Measurements from ENCODE around the gene ATP8B3.

The ATP8B3 gene

GRCh38 chr19:1783874-1784273 lies 28.2 kb downstream of the ATP8B3 start:
- Histone ChIP-seq H3K27ac (ENCODE audit: extremely low read depth, low read depth, low read length) (no peak overlapping the region), H3K4me1 (ENCODE audit: control insufficient read depth, insufficient read depth, low read length) (no peaks in the 10 kb centered on the region), H3K4me3 (ENCODE audit: low read depth, low read length) (no peak overlapping the region), H3K36me3 (ENCODE audit: control insufficient read depth in 2 of 2, insufficient read depth in 1 of 2, low read length in 2 of 2) (no peaks in the 10 kb centered on the region), H3K9me3 (ENCODE audit: control insufficient read depth, insufficient read depth, low read depth, low read length) (no peaks in the 10 kb centered on the region)
- ChIA-PET POLR2A (no interaction called here), CTCF (interaction anchor here (0.7 to 4.4 kb wide), 6 partner anchors 11 to 42 kb away, joined by 3 to 33 read pairs (median 6); no protein-coding TSS in a partner anchor)
- TF ChIP-seq ZNF394 (tag by site-specific recombination; IDR thresholded peaks at IDR 0.05; ENCODE audit: borderline replicate concordance) = no peak
- no peak for TF ChIP-seq ZNF223 (tag by site-specific recombination; IDR thresholded peaks at IDR 0.05)
- TF ChIP-seq ZNF623 (tag by site-specific recombination; IDR thresholded peaks at IDR 0.05) = no peak
- TF ChIP-seq ZNF544 (tag by site-specific recombination; IDR thresholded peaks at IDR 0.05) = no peak
- TF ChIP-seq, protein P1, sequence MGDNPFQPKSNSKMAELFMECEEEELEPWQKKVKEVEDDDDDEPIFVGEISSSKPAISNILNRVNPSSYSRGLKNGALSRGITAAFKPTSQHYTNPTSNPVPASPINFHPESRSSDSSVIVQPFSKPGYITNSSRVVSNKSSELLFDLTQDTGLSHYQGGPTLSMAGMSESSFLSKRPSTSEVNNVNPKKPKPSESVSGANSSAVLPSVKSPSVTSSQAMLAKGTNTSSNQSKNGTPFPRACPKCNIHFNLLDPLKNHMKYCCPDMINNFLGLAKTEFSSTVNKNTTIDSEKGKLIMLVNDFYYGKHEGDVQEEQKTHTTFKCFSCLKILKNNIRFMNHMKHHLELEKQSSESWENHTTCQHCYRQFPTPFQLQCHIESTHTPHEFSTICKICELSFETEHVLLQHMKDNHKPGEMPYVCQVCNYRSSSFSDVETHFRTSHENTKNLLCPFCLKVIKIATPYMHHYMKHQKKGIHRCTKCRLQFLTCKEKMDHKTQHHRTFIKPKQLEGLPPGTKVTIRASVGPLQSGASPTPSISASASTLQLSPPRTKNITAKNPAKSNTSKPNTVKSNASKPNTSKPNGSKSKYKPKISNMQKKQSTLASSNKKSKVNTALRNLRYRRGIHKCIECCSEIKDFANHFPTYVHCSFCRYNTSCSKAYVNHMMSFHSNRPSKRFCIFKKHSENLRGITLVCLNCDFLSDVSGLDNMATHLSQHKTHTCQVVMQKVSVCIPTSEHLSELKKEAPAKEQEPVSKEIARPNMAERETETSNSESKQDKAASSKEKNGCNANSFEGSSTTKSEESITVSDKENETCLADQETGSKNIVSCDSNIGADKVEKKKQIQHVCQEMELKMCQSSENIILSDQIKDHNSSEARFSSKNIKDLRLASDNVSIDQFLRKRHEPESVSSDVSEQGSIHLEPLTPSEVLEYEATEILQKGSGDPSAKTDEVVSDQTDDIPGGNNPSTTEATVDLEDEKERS (tag by site-specific recombination; IDR thresholded peaks at IDR 0.05) = no peak
- TF ChIP-seq ZNF175 (tag by site-specific recombination; IDR thresholded peaks at IDR 0.05) = no peak

DNA sequence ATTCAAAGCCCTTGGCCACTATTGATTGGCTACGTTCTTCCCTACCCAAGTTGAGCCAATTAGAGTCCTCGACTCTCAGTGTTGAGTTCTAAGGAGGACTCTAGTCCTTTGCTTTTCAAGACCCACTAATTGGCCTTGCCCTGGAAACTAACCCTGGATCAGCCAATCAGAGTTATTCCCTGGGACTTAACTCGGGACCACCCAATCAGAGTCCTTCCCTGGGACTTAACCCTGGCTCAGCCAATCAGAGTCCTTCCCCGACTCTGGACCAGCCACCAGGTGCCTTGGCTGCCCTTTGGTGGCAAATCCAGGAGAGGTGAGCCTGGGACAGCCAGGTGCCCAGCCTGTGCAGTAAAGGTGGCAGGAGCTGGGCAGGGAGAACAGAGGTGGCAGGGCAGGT lies 28.7 kb downstream of the ATP8B3 start:
- Histone ChIP-seq H3K4me3 (ENCODE audit: low read depth, low read length) (no peak overlapping the region), H3K9me3 (ENCODE audit: control insufficient read depth, insufficient read depth, low read depth, low read length) (no peaks in the 10 kb centered on the region), H3K36me3 (ENCODE audit: control insufficient read depth in 2 of 2, insufficient read depth in 1 of 2, low read length in 2 of 2) (no peaks in the 10 kb centered on the region), H3K4me1 (ENCODE audit: control insufficient read depth, insufficient read depth, low read length) (no peaks in the 10 kb centered on the region), H3K27ac (ENCODE audit: extremely low read depth, low read depth, low read length) (no peak overlapping the region)
- POLR2A ChIA-PET = no interaction called here
- TF ChIP-seq ZNF621 (tag by site-specific recombination; IDR thresholded peaks at IDR 0.05) (peak; percentile 93), TRIM28 (IDR thresholded peaks at IDR 0.05; ENCODE audit: borderline replicate concordance, low read length) (no peak), SP2 (tag by site-specific recombination; IDR thresholded peaks at IDR 0.05) (peak; percentile 30), YY1 (tag by site-specific recombination; IDR thresholded peaks at IDR 0.05) (no peak)
- CTCF ChIA-PET = interaction anchor here (0.5 to 4.4 kb wide), 10 partner anchors 10 to 241 kb away, joined by 3 to 35 read pairs (median 5); no protein-coding TSS in a partner anchor

DNA sequence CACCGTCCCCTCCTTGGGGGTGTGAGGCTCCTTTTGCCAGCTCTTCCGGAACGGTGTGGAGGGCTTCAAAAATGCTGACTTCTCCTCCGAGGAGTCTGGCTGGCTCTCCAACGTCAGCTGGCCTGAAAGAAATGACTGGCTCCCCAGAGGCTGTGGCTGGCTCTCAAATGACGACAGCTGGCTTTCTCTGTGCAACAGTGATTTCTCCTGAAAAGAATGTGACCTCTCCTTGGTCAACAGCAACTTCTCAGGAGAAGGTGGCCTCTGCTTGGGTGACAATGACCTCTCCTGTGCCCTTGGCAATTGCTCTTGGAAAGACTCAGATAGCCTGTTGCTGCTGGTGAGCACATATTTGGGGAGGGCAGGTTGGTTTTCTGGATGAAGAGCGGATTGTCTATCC lies 29.6 kb downstream of the ATP8B3 start:
- POLR2A ChIA-PET = no interaction called here
- Histone ChIP-seq H3K4me3 (ENCODE audit: low read depth, low read length) (no peak overlapping the region), H3K4me1 (ENCODE audit: control insufficient read depth, insufficient read depth, low read length) (no peaks in the 10 kb centered on the region), H3K27ac (ENCODE audit: extremely low read depth, low read depth, low read length) (no peak overlapping the region), H3K9me3 (ENCODE audit: control insufficient read depth, insufficient read depth, low read depth, low read length) (no peaks in the 10 kb centered on the region), H3K36me3 (ENCODE audit: control insufficient read depth in 2 of 2, insufficient read depth in 1 of 2, low read length in 2 of 2) (no peaks in the 10 kb centered on the region)
- CTCF ChIA-PET = interaction anchor here (0.8 to 4.4 kb wide), 12 partner anchors 10 to 158 kb away, joined by 4 to 35 read pairs (median 6); no protein-coding TSS in a partner anchor
- TF ChIP-seq ZNF292 (tag by site-specific recombination; IDR thresholded peaks at IDR 0.05; ENCODE audit: borderline replicate concordance, low read depth) (no peak), ZNF335 (tag by site-specific recombination; conservative IDR thresholded peaks at IDR 0.05) (no peak), GLIS1 (tag by site-specific recombination; IDR thresholded peaks at IDR 0.05) (no peak), ZNF621 (tag by site-specific recombination; IDR thresholded peaks at IDR 0.05) (no peak), ZNF211 (tag by site-specific recombination; IDR thresholded peaks at IDR 0.05; ENCODE audit: low read depth) (no peak), MEIS1 (CRISPR knock-in tag; IDR thresholded peaks at IDR 0.05; ENCODE audit: borderline replicate concordance) (no peak), KLF9 (tag by site-specific recombination; IDR thresholded peaks at IDR 0.05; ENCODE audit: low read depth) (no peak), ZNF223 (tag by site-specific recombination; IDR thresholded peaks at IDR 0.05) (no peak), ZNF366 (tag by site-specific recombination; conservative IDR thresholded peaks at IDR 0.05) (no peak), ZSCAN5A (tag by site-specific recombination; IDR thresholded peaks at IDR 0.05) (no peak), ZBTB6 (tag by site-specific recombination; IDR thresholded peaks at IDR 0.05) (no peak)

All from HEK293 (cell line).